ENCODE measurements around the gene PPM1H.

The PPM1H gene

DNA sequence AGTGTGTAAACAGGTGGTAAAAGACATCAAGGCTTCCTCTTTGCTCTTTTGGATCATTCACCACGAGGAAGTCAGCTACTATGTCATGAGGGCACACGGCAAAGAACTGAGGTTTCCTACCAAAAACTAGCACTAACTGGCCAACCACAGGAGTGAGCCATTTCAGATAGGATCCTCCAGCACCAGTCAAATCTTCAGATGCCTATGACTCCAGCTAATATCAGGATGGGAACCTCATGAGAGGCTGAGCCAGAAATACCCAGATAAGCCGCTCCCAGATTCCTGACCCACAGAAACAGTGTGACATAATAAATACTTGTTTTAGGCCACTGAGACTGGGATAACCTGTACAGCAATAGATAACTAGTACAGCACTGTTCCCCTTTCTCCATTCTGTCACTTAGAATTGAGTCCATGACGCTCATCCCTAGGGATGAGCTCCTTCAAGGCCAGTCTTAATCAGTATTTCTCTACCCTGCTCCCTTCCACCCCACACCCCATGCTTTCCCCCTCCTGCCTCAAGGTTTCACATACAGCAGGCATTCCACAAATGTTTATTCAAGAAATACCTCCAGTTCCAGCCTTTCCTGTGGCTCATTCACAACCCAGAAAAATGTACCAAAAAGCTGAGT lies 68.4 kb downstream of the PPM1H start:
- no peak for DNase-seq

DNA sequence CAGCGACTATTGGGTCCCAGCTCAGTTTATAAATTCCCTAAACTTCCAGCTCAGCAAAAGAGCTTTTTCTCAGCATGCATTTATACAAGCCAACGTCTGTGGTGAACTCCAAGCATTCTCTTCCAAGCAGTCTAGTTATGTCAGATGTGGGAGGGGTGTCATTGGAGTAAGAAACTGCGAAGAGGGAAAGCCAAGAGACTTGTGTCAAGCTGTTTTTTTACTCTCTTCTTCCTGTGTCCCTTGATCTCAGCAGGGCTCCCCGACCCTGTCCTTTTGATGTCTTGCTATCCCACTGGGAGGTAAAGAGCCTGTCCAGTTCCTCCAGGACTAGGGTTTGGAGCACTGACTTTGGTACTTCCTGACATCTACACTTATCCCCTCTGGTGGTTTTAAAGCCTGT lies 69.0 kb downstream of the PPM1H start:
- no peak for DNase-seq

DNA sequence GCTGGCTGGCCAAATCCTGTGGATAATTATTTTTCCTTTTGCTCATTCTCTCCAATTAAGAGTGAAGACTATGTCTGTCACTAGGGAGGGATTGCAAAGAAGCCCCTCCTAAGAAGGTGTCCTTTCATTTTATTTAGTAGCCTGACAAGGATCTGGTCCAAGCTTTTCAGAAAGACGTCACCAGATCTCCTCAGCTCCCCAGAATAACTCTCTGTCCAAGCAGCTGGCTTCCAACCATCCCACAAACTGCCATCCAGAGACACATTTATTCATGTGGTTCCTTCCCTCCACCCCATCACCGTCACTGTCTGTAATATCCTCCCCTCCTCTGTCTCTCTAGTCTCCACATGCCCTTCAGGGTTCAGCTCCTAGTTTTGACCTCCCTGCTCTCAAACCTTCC lies 69.9 kb downstream of the PPM1H start:
- no peak for DNase-seq

DNA sequence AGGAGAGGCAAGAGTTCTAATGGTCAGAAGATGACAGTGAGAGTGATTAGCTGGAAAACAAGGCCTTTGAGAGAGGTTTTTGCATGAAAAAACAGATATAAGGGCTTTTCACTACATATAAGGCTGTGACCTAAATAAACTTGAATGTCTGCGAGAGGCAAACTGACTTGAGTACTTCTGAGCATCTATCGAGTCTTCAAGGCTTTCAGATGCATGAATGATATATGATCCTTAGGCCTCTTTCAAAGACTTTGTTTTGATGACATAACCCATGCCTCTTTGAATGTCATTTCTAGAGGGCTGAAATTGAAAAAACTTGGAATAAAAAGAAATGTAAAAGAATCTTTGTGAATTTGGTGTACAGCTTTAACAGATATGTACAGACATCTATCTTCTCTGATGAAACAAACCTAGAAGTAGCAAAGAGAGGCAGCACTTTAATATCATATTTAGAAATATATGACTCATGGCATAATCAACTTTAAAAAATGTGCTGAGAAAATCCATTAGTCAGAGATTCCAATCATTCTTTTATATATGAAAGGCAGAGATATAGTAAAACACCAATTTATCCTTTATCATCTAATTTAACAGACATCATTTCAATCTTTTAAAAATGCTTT lies 72.6 kb downstream of the PPM1H start:
- no peak for DNase-seq

DNA sequence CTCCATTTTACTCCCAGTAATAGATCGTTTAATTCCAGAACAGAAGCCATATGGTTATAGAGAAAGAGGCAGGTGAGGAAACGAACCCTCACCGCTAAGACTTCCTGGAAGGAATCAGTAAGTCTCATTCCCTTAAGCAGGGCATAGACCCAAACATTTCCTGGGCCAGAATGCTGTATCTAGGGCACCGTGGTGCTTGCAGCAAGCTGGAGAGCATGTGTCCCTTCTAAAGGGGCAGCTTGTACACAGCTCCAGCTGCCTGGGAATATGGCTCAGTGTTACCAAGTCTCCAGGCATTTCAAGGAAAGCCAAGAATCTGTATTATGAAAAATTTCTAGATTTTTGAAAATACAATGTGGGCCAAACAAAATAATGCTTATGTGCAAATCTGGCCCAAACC lies 73.4 kb downstream of the PPM1H start:
- no peak for DNase-seq

DNA sequence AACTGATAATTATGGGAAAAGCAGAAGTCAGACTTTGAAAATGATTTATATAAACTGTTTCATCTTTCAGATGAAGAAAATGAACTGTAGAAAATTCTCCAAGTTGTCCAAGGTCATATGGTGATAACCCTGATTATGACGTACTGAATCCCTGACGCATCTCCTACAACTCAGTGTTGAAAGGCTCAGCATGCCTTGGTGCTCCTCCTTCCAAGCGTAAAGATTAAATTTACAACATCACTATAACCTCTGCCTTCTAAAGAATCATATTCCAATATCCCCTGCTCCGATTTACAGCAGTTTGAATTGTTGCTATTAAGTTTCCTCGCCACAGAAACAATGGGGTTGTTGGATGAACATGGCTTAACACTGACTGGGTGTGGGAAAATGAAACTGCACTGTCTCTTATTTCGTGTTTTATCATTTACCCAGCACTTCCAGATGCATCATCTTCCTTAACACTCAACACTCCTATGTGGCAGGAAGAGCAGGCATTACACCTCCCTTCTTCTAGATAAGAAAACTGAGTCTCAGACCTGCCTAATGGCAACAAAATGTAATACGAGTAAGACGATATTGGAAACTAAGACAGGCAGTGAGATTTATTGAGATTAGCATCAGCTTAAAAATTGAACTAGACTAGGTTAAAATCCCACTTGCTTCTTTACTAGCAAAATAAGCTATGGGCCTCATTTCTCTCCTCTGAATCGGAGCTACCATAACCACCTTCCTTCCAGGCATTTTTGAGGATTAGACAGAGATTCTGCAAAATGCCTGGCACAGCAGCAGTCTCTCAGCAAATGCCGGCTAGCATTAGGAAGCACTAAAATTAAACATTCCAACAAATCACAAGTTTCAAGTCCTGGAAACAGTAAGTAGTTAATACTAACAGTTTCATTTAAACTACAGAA lies 74.2 kb downstream of the PPM1H start:
- no peak for DNase-seq

DNA sequence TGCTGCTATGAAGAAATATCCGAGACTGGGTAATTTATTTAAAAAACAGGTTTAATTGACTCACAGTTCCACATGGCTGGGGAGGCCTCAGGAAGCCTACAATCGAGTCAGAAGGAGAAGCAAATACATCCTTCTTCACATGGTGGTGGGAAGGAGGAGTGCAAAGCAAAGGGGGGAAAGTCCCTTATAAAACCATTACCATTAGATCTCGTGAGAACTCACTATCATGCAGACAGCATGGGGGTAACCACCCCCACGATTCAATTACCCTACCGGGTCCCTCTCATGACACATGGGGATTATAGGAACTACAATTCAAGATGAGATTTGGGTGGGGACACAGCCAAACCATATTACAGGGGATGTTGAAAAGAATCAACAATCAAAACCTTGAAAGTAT lies 74.9 kb downstream of the PPM1H start:
- DNase-seq, result no peak

DNA sequence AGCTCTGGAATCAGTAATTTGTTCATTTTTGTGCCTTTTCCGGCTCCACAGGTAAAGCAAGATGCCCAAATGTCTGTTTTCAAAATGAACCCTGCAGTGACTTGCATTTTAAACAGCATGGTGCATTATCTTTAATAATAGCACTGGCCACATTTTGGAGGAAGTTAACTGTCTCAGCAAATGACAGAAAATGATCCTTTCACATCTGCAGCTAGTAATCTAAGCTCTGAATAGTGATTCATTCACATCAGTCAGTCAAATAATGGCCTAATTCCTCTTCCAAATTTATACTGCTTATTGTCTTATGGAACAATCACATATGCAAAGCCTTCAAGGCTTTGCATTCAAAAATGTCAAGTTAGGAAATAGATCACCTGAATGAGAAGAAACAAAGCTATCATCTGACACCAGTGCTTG lies 75.6 kb downstream of the PPM1H start:
- DNase-seq, result no peak

DNA sequence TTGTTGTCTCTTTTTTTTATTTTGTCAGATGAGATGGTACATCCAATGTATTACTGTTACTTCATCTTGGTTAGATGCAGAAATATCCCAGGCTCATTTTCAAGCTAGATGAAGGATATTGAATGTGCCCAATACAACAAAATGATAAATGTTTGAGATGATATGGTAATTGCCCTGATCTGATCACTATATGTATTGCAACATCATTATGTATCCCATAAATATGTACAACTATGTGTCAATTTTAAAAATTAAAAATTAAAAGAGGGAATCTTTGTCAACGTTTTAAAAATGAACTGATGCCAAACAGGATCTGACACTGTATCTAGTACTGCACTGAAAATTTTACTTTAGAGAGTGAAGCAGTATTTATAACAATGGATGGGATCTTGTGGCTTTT lies 78.5 kb downstream of the PPM1H start:
- no peak for DNase-seq

DNA sequence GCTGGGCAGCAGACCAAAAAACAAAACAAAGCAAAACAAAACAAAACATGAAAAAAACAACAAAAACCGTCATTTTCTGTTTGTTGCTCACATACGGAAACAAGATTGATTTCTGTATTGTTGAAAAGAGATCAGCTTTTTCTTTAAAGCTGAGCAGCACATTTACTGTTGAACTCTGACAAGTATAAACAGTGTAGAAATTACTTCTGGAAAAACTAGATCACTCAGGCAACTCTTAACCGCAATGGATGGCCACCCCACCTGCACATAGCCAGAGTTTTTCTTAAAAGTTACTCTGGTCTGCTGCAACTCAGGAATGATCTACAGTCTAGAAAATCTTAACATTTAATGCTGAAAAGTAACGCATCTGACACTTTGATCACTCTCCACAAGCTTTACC lies 80.9 kb downstream of the PPM1H start:
- DNase-seq, result no peak

DNA sequence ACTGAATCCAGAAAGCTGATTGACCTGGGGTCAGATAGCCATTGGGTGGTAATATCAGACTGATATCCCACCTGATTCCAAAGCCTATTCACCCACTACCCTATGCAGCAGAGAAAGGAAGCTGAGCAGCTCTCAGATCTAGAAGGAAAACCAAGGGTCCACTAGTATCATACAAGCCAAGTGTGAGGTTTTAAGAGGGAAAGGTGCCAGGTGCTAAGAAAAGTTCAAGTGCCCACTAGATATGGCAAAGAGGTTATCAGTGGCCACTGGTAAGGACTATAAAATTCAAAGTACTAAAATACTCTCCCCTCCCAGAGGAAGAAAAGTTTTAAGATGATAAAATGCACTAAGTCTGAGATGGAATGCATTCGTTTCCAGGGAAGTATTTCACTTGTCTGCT lies 85.6 kb downstream of the PPM1H start:
- no peak for DNase-seq

DNA sequence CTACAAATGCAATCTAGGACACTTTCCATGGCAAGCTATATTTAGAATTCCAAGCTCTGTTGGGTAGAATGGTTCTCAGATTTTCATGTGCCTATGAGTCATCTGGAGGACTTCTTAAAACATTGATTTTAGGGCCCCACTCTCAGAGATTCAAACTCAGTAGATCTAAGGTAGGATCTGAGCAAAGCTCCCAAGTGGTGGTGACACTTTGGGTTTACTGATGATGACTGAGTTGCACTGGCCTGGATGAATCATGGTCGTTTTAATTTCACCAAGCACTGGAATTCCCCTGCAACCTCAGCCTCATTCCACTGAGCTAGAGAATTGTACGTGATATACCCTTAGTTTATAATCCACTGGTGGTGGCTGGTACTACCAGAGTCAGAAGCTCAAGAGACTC lies 86.5 kb downstream of the PPM1H start:
- no peak for DNase-seq

DNA sequence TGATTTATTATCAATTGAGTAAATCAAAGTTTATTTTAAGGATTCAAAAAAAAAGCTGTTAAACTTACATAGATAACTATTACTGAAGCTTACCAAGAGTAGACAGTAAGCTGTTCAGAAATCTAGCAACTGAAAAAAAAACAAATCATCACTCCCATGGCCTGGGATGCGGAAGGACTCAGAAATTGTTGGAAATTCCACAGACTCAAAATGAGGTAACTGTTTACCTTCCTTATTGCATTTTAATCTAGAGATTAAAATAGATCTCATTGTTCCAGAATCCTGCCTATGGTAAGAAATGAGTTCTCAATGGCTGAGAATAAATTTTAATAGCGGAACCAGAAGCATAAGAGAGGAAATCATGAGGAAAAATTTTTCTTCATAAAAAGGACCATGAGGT lies 87.2 kb downstream of the PPM1H start:
- no peak for DNase-seq

DNA sequence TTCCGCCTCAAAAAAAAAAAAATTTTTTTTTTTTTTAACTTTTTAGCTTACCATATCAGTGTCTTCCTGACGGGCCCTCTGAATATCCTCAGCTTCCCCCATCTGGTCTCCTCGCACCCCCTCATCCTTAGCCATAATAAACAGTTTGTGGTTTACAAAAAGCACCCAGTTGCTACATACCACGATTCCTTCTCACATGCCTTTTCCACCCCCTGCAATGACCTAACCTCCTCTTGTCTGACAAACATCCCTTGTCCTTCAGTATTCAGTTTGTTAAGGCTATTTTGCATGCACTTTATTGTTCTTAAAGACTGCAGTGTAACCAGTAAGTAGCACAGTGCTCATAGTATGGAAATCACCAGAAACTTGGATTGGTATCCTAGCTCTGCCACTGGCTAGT lies 88.5 kb downstream of the PPM1H start:
- DNase-seq, result no peak

DNA sequence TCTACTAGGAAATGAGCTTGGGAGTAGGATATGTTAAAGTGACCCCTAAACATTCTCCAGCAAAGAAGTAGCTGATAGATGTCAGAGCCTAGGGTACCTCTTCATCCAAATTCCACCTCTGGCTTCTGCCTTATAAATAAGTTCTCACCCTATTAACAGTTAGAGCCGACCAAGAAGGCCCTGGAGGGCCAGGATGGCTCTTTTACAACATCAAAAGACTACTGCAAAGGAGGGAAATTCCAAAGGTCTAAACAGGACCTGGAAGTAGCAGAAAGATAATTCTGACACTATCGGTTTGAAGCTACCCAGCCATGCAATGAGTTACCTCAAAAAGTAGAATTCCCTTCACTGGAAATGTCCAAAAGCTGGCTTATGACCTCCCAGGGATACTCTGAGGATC lies 90.0 kb downstream of the PPM1H start:
- DNase-seq, result no peak

DNA sequence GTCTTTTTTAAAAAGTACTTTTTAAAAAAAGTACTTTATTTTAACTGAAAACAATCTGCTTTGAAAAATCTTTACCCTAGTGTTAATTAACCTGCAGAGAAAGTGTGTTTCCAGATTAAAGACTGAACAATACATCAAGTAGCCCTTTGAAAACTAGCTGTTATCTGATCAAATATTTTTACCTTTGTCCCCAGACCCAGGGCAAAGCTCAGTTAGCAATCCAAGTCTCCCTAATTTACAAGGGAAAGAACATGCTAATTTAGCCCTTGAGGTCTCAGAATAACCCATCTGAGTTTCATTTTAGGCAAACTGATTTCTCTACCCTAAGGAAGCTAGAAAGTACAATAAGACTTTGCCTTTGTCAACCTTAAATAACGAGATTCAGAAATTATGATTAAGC lies 91.2 kb downstream of the PPM1H start:
- no peak for DNase-seq

DNA sequence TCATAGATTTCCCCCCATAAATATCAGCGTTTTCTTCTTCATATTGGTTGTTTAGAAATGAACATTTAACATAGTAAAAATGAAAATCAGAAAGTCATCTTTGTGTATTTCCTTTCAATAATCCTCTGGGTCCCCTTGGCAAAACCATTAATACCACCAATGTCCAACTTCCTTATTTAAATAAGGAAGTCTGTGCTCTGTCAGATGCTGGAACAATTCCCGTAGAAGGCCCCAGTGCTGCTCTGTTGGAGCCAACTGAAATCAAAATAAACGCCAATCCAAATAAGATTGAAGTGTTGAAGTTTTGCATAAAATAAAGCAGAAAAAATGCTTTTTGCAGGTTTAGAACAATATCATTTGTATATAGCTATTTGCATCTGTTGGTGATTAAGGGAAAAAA lies 93.1 kb downstream of the PPM1H start:
- no peak for DNase-seq

DNA sequence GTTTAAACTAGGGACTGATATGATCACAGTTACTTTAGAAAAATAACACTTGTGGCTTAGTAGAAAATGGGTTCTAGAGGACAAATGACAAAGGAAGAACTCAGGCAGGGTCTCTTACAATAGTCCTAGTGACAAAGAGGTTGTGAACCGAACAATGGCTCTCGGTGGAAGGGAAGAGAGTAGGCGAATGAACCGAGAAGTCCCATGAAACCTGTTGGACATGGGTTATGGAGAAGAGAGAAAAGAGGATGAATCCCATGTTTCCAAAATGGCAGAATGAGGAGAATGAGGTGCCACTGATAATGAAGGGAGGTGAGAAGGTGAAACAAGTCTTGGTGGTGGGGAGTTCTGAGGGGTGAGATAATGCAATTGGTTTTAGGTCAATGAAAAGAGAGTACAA lies 94.1 kb downstream of the PPM1H start:
- no peak for DNase-seq

DNA sequence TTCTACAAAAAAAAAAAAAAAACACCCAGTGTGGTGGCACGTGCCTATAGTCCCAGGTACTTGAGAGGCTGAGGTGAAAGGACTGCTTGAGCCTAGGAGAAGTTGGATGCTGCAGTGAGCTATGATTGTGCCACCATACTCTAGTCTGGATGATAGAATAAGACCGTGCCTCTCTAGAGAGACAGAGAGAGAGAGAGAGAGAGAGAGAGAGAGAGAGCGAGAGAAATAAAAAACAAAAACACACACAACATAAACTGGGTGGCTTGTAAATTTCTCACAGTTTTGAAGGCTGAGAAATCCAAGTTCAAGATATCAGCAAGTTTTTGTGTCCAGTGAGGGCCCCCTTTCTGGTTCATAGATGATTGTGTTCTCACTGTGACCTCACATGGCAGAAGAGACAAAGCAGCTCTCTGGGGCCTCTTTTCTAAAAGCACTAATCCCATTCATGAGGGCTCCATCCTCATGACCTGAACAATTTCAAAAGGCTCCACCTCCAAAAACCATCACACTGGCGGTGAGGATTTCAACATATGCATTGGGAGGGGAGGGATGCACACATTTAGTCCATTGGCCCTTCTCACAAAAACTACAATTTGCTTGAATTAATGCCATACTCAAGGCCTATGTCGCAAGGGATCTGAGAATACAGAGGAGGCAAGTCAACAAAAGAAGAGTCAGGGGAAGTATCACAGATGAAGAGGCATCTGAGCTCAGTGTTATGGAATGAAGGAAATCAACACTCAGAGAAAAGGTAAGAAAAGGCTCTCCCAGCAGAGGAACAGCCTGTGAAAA lies 94.9 kb downstream of the PPM1H start:
- DNase-seq, result no peak

DNA sequence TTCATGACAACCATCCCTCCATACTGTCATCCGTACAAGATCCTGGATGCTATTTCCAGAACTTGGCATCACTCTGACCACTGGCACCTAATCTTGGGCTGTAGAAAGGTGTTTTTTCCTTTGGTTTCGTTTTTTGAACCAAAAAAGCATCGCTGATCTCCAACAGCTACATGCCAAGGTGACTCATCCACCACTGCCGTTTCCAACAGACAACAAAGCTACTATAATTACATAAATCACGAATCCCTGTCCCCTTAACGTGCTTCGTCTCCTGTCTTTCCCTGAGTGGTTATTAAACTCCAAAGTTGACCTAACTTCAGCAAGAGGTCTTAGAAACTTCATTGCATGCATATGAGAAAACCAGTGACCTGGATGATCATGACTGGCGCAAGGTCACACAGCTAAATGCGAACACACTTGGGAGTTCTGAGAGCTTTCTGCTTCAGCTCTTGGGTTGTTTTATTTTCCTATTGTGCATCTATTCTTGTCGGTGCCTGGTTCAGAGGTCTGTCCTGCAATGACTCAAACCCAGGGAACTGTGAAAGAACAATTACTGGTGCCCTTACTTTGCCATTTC lies 99.9 kb downstream of the PPM1H start:
- no peak for DNase-seq

DNA sequence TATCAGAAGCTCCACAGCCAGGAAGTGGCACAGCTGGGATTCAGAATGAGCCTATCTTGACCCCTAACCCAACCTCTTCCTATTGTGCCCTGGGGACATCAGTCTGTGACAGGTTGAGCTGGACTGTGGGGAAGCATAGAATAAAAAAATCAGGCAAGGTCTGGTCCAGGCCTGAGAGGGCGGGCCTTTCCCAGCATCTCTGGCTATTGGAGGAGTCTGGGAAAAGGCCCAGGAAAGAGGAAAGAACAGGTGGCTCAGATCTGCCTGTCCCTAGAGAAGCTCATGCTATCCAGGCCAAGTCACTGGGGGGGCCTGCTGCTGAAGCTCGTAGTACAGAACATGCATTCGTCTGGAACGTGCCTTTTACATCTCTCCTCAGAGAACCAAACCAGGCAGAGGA lies 100.5 kb downstream of the PPM1H start:
- no peak for DNase-seq

DNA sequence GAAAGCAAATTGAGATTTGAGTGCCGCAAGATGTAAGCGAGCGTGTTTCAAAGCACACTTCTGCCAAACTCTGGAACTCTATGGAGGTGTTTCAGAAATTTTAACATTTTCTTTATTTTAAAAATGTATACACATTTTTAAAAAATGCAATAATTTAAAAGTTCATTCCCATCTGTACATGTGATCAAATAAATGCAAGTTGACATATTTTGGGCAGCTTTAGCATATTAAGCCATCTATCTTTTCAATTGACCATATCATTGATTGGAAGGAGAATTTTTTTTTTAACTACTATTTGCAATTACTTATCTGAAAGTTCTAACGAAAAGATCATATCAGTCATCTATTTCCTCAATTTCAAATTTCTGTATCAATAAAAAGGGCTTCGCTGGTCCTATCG lies 101.3 kb downstream of the PPM1H start:
- DNase-seq, result no peak

DNA sequence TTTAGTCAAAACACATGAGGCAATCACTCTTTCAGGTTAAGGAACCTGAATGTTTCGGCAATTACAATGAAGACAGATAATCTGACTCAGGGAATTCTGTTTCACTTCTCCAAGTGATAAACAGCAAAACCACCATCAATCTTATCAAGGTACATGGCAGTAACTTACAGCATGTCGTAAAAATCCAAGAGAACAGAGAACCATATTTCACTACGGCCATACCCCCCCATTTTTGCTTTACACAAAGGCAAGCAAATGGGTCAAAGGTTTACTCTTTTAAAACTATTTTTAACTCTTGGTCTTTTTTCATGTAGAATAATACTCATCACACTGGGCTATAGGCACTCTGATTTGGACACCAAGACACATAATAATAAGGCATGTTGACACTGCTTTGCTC lies 102.4 kb downstream of the PPM1H start:
- no peak for DNase-seq

Measured in activated gamma-delta T cell treated with Interleukin-2 at 50 U/mL for 16 hours (primary cell).